Stimulated activated CD8-positive, alpha-beta memory T cell treated with anti-CD3 and anti-CD28 coated beads, Interleukin-4, amount 100 ng/mL, for 4 hours (primary cell): ENCODE measurements around the gene PTCSC3.

Experiments
- DNase-seq, 2 donors: peaks; one replicate each; pipeline ENCODE4 v3.0.0-alpha.2; 2020; ENCODE audit warnings: low read depth in 2 of 2, low spot score in 1 of 2

The PTCSC3 gene

DNA sequence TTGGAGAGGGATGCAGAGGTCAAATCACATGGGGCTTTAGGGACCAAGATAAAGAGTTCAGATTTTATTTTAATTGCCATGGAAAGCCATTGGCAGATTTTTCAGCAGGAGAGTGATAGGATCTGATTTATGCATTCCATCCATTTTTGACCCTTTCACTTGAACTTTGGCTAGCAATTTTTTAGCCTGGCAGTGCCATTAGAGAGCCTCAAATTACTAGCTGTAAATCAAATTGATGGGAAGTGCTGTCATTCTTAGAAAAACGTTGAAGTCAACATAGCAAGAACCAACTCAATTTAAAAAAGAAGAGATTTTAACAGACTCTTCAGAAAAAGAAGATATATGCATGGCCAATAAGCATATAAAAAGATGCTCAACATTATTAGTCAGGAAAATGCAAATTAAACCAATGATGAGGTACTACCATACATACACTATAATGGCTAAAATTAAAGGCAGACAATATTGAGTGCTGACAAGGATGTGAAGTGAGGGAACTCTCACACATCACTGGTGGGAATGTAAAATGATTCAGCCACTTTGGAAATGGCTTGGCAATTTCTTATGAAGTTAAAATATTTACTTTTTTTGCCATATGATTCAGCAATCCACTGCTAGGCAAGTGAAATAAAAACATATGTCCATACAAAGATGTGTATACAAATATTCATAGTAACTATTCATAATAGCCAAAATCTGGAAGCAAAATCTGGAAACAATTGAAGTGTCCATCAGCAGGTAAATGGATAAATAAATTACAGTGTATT lies 89.7 kb downstream of the PTCSC3 start:
- no peak for DNase-seq

DNA sequence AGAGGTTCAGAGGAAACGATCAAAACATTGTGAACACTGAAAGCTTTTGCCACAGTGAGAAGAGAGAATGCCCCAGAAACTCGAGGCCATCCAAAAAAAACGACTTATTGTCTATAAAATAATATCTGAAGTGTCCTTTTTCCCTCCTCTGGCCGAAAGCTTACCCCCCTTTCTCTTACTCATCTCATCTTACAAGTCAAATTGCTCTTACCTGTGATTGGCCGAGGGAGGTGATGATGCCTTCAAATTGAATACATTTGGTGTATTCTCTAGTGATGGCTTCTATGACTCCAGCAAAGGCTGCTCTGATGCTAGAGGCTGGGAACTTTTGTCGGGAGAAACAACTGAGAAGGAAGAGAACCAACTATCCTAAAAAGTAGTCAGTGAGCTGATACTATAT lies 90.7 kb downstream of the PTCSC3 start:
- no peak for DNase-seq
